ENCODE results near the gene PEX16.

Gene PEX16

DNA sequence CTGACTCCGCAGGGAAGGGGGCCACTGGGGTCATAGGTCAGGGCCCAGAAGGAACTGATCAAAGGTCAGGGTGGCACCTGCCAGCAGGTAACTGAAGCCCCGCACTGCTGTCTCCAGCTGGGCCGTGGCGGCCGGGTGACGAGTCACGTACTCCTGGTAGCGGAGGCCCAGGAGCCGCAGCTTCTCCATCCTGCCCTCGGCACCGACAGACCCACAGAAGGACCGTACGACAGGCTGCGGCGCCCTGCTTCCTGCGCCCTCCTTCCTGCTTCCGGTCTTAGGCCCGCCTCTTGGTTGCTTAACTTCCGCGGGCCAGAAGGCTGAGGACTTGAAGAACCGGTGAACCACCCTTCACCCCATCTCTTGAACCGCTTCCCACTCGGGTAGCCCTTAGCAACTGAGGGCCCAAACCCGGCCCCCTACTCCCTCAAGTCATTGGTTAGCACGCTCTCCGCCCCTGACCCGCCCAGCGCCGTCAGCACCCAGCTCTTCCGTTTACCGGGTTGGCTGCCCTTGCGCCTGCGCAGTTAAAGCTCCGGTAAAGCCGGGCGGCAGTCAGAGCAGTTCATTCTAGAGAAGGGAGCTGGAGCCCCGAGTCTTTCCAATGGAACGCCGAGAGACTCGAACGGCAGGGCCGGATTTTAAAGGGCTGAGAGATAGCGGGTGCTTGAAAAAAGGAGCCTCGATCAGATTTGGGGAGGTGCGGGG, at the start of gene PEX16:
Gene PEX16, minus strand, starts transcription at position 255 of the 708 bp plus-strand sequence. Its CDS starts 66 bp downstream, at position 189.
- Histone ChIP-seq H3F3A (ENCODE audit: control insufficient read depth, insufficient read depth) (peaks cover 24% of the 10 kb centered on the region), H3K27ac (ENCODE audit: low read depth, low read length) (peak within 1 kb of the TSS; percentile 84), H3K27me3 (ENCODE audit: control insufficient read depth, low read length) (peaks cover under 1% of the 10 kb centered on the region; the same call in 1 of the 2 replicates), H3K36me3 (ENCODE audit: control insufficient read depth, low read length) (peaks cover 43% of the 10 kb centered on the region), H4K20me1 (ENCODE audit: control insufficient read depth, insufficient read depth, low read depth, low read length) (peaks cover 16% of the 10 kb centered on the region), H3K79me2 (ENCODE audit: control insufficient read depth, low read length) (peaks cover 24% of the 10 kb centered on the region), H3K4me3 (ENCODE audit: low read length) (peak within 1 kb of the TSS; percentile 100), H3K9me3 (ENCODE audit: control insufficient read depth, insufficient read depth, low read length) (no peaks in the 10 kb centered on the region), H3K4me1 (ENCODE audit: control insufficient read depth, low read length) (peaks cover 59% of the 10 kb centered on the region), H3K4me2 (ENCODE audit: low read length) (peak within 1 kb of the TSS; percentile 92), H3K9me2 (replicated peaks; ENCODE audit: control insufficient read depth, low read length) (no peaks in the 10 kb centered on the region)
- TF ChIP-seq EZH2phosphoT487 (IDR thresholded peaks at IDR 0.05; ENCODE audit: borderline replicate concordance, low read length): no peak
- TF ChIP-seq, protein P1, sequence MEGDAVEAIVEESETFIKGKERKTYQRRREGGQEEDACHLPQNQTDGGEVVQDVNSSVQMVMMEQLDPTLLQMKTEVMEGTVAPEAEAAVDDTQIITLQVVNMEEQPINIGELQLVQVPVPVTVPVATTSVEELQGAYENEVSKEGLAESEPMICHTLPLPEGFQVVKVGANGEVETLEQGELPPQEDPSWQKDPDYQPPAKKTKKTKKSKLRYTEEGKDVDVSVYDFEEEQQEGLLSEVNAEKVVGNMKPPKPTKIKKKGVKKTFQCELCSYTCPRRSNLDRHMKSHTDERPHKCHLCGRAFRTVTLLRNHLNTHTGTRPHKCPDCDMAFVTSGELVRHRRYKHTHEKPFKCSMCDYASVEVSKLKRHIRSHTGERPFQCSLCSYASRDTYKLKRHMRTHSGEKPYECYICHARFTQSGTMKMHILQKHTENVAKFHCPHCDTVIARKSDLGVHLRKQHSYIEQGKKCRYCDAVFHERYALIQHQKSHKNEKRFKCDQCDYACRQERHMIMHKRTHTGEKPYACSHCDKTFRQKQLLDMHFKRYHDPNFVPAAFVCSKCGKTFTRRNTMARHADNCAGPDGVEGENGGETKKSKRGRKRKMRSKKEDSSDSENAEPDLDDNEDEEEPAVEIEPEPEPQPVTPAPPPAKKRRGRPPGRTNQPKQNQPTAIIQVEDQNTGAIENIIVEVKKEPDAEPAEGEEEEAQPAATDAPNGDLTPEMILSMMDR (IDR thresholded peaks at IDR 0.05; ENCODE audit: low read depth, low read length, poor library complexity, severe bottlenecking): no peak

DNA sequence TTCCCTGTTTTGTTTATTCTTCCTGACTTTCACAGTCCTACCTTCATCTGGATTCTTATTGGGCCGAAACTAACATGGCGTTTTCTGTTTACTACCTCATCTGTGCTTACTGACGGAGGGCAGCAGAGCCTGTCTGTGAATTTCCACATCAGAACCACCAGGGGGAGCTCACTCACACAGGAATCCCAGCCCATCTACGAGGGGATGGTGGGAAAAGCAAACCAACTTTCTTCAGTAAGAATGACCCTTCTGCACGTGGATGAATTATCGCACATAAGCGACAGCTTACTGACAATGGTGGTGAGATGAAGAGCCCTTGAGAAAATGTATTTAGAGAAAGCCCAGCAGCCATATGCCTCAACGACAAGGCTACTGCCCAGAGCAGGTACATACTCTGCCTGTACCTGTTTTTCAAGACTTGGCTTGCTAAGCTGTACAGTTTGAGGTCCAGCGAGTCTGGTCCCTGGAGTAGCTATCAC, 47.3 kb upstream of the PEX16 start:
- peaks cover 5% of the 10 kb centered on the region; the same call in 1 of the 2 replicates for H3F3A ChIP-seq (ENCODE audit: control insufficient read depth, insufficient read depth)
- no peaks in the 10 kb centered on the region for H3K9me2 ChIP-seq (replicated peaks; ENCODE audit: control insufficient read depth, low read length)
- peak overlapping the region; percentile 28 for H3K4me2 ChIP-seq (ENCODE audit: low read length)
- peaks cover 8% of the 10 kb centered on the region for H3K4me1 ChIP-seq (ENCODE audit: control insufficient read depth, low read length)
- H3K27me3 ChIP-seq (ENCODE audit: control insufficient read depth, low read length): no peaks in the 10 kb centered on the region
- no peaks in the 10 kb centered on the region for H4K20me1 ChIP-seq (ENCODE audit: control insufficient read depth, insufficient read depth, low read depth, low read length)
- no peaks in the 10 kb centered on the region for H3K9me3 ChIP-seq (ENCODE audit: control insufficient read depth, insufficient read depth, low read length)
- H3K36me3 ChIP-seq (ENCODE audit: control insufficient read depth, low read length): peaks cover 31% of the 10 kb centered on the region
- H3K79me2 ChIP-seq (ENCODE audit: control insufficient read depth, low read length): no peaks in the 10 kb centered on the region
- H3K27ac ChIP-seq (ENCODE audit: low read depth, low read length): no peak overlapping the region
- no peak for TF ChIP-seq EZH2phosphoT487 (IDR thresholded peaks at IDR 0.05; ENCODE audit: borderline replicate concordance, low read length)
- TF ChIP-seq, protein P1 (IDR thresholded peaks at IDR 0.05; ENCODE audit: low read depth, low read length, poor library complexity, severe bottlenecking): peak; percentile 96
- no peak overlapping the region for H3K4me3 ChIP-seq (ENCODE audit: low read length)

DNA sequence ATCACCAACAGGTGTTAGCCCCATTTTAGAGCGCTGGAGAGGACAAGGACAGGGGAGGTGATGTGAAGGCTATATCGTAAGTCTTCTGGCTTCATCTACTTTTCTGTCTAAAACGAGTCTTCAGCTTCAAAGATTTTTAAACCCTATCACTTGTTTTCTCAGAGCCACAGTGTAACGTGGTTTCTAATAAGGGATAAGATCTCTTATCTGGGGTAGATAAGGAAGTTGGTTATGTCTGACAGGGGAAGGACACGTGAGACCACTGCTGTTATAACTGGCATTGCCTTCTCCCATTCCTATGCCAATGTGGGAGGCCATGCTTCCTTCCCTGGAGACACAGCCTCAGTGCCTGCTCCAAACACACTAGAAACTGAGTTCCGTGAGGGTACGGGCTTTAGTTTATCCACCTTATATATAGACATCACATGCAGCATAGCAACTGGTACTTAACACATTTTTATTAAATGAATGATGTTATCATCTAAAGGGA, 44.1 kb upstream of the PEX16 start:
- Histone ChIP-seq H3K79me2 (ENCODE audit: control insufficient read depth, low read length) (no peaks in the 10 kb centered on the region), H3F3A (ENCODE audit: control insufficient read depth, insufficient read depth) (peaks cover 5% of the 10 kb centered on the region; the same call in 1 of the 2 replicates), H3K27ac (ENCODE audit: low read depth, low read length) (no peak overlapping the region), H4K20me1 (ENCODE audit: control insufficient read depth, insufficient read depth, low read depth, low read length) (no peaks in the 10 kb centered on the region), H3K4me2 (ENCODE audit: low read length) (no peak overlapping the region), H3K36me3 (ENCODE audit: control insufficient read depth, low read length) (peaks cover 13% of the 10 kb centered on the region), H3K9me3 (ENCODE audit: control insufficient read depth, insufficient read depth, low read length) (no peaks in the 10 kb centered on the region), H3K27me3 (ENCODE audit: control insufficient read depth, low read length) (no peaks in the 10 kb centered on the region), H3K4me1 (ENCODE audit: control insufficient read depth, low read length) (peaks cover 8% of the 10 kb centered on the region), H3K4me3 (ENCODE audit: low read length) (no peak overlapping the region), H3K9me2 (replicated peaks; ENCODE audit: control insufficient read depth, low read length) (no peaks in the 10 kb centered on the region)
- no peak for TF ChIP-seq EZH2phosphoT487 (IDR thresholded peaks at IDR 0.05; ENCODE audit: borderline replicate concordance, low read length)
- TF ChIP-seq, protein P1 (IDR thresholded peaks at IDR 0.05; ENCODE audit: low read depth, low read length, poor library complexity, severe bottlenecking): no peak
